NCI-H510A (cell line): Measurements from ENCODE around the gene COL15A1.

Source experiments
- DNase-seq: peaks from one replicate; lab custom pipeline; 2025; lab: John Stamatoyannopoulos, UW

The COL15A1 gene

GRCh38 chr9:99108131-99108530 lies 164.4 kb downstream of the COL15A1 start:
- DNase-seq, result no peak

GRCh38 chr9:99109522-99109921 lies 165.8 kb downstream of the COL15A1 start:
- DNase-seq, result no peak

GRCh38 chr9:99112750-99113413 lies 169.2 kb downstream of the COL15A1 start:
- DNase-seq, result no peak

GRCh38 chr9:99113414-99114048 lies 169.8 kb downstream of the COL15A1 start:
- DNase-seq, result no peak

- no peak for DNase-seq
These were observed 170.3 kb downstream of the COL15A1 start for GRCh38 chr9:99114049-99114440.

GRCh38 chr9:99114846-99115500 lies 171.3 kb downstream of the COL15A1 start:
- no peak for DNase-seq

- DNase-seq, result no peak
These were observed 172.3 kb downstream of the COL15A1 start for GRCh38 chr9:99116003-99116411.

GRCh38 chr9:99118782-99119466 lies 175.2 kb downstream of the COL15A1 start:
- no peak for DNase-seq

- DNase-seq, result no peak
These were observed 176.4 kb downstream of the COL15A1 start for GRCh38 chr9:99119976-99120655.
